Activated CD8-positive, alpha-beta memory T cell treated with anti-CD3 and anti-CD28 coated beads, Interleukin-2, amount 50 U/mL, for 1 hour (primary cell): ENCODE results near the gene XIAP.
"Not testable (repeated sequence)": the region's sequence is repeated elsewhere in the genome, so short reads cannot be mapped to it uniquely, and the experiment has no call there.

Source experiments
- DNase-seq: peaks from one replicate; pipeline ENCODE4 v3.0.0-alpha.2; 2020; ENCODE audit errors: extremely low read depth

Gene XIAP

GRCh38 chrX:123876177-123876576, 16.3 kb downstream of the XIAP start:
- no peak for DNase-seq

GRCh38 chrX:123876844-123877243, 17.0 kb downstream of the XIAP start:
- no peak for DNase-seq

GRCh38 chrX:123878252-123878721, 18.4 kb downstream of the XIAP start:
- DNase-seq: no peak

- DNase-seq: no peak
These were observed 21.5 kb downstream of the XIAP start for GRCh38 chrX:123881330-123881729.

GRCh38 chrX:123882391-123882790, 22.5 kb downstream of the XIAP start:
- no peak for DNase-seq

GRCh38 chrX:123884809-123885408, 25.1 kb downstream of the XIAP start:
- no peak for DNase-seq

- DNase-seq: no peak
These were observed 39.8 kb downstream of the XIAP start for GRCh38 chrX:123899701-123900100.

GRCh38 chrX:123903261-123903660, 43.4 kb downstream of the XIAP start:
- DNase-seq: not testable (repeated sequence)

- DNase-seq: no peak
These were observed 45.5 kb downstream of the XIAP start for GRCh38 chrX:123905332-123905731.

- no peak for DNase-seq
These were observed 46.9 kb downstream of the XIAP start for GRCh38 chrX:123906557-123907316.

GRCh38 chrX:123909523-123909922, 49.7 kb downstream of the XIAP start:
- no peak for DNase-seq

- no peak for DNase-seq
These were observed 57.2 kb downstream of the XIAP start for GRCh38 chrX:123917069-123917468.

- DNase-seq: no peak
These were observed 58.4 kb downstream of the XIAP start for GRCh38 chrX:123918106-123918721.

- DNase-seq: no peak
These were observed 60.4 kb downstream of the XIAP start for GRCh38 chrX:123920105-123920785.

GRCh38 chrX:123923211-123923610, 63.4 kb downstream of the XIAP start:
- no peak for DNase-seq

GRCh38 chrX:123924186-123924585, 64.3 kb downstream of the XIAP start:
- no peak for DNase-seq

- no peak for DNase-seq
These were observed 68.0 kb downstream of the XIAP start for GRCh38 chrX:123927845-123928244.

- not testable (repeated sequence) for DNase-seq
These were observed 72.2 kb downstream of the XIAP start for GRCh38 chrX:123932055-123932454.

- no peak for DNase-seq
These were observed 83.2 kb downstream of the XIAP start for GRCh38 chrX:123943074-123943473.

GRCh38 chrX:123943488-123943887, 83.6 kb downstream of the XIAP start:
- DNase-seq: no peak

- no peak for DNase-seq
These were observed 90.0 kb downstream of the XIAP start for GRCh38 chrX:123949846-123950245.

- DNase-seq: no peak
These were observed 99.6 kb downstream of the XIAP start for GRCh38 chrX:123959281-123960063.
